Osteoblast (primary cell): ENCODE data around the gene VPREB1. TPM values are rescaled to one million over a fixed set of nuclear protein-coding genes. Genes with fewer than 3 reads are reported as not detected.

ENCODE experiments used
- DNase-seq: peaks from one replicate; pipeline ENCODE4 v3.0.0; 2011; ENCODE audit warnings: low spot score, mixed read lengths; ENCODE audit not compliant: insufficient read length; ENCODE audit errors: missing footprints
- H2AFZ ChIP-seq: 2 replicates; pipeline ENCODE4 v1.6.0; 2011; ENCODE audit warnings: mild to moderate bottlenecking, low read length
- H3K27ac ChIP-seq: 2 replicates; pipeline ENCODE4 v1.5.1; 2011; ENCODE audit warnings: mild to moderate bottlenecking, low read depth, low read length, moderate library complexity
- H3K27me3 ChIP-seq: 2 replicates; pipeline ENCODE4 v1.6.0; 2012; ENCODE audit warnings: mild to moderate bottlenecking, control low read depth, inconsistent platforms, low read length, moderate library complexity; ENCODE audit not compliant: insufficient read depth
- H3K36me3 ChIP-seq: 2 replicates; pipeline ENCODE4 v1.5.1; 2011; ENCODE audit warnings: mild to moderate bottlenecking, low read length, control low read depth, moderate library complexity; ENCODE audit not compliant: insufficient read depth
- H3K4me1 ChIP-seq: 2 replicates; pipeline ENCODE4 v1.5.1; 2011; ENCODE audit warnings: mild to moderate bottlenecking, low read length, control low read depth, moderate library complexity; ENCODE audit not compliant: insufficient read depth
- H3K4me2 ChIP-seq: 2 replicates; pipeline ENCODE4 v1.6.0; 2011; ENCODE audit warnings: mild to moderate bottlenecking, low read length; ENCODE audit not compliant: insufficient read depth
- H3K4me3 ChIP-seq: fragments of 200-600 bp; sonication (generic); 3 replicates; pipeline ENCODE4 v1.5.1; 2012; ENCODE audit warnings: mild to moderate bottlenecking, low read length, inconsistent platforms; ENCODE audit not compliant: insufficient read depth
- H3K79me2 ChIP-seq: 2 replicates; pipeline ENCODE4 v1.6.0; 2012; ENCODE audit warnings: mild to moderate bottlenecking, low read length, control low read depth, inconsistent platforms; ENCODE audit not compliant: insufficient read depth
- H3K9me3 ChIP-seq: 2 replicates; pipeline ENCODE4 v1.5.1; 2011; ENCODE audit warnings: low read depth, low read length, control low read depth
- H4K20me1 ChIP-seq: 2 replicates; pipeline ENCODE4 v1.6.0; 2012; ENCODE audit warnings: mild to moderate bottlenecking, low read length, control low read depth; ENCODE audit not compliant: insufficient read depth
- total RNA-seq: library from RNA; depleted of rRNA; stranded (reverse); fragments of >200 nt; gene quantifications from 2 replicates; pipeline ENCODE4 v1.2.3, GENCODE V29; 2012
- TF ChIP-seq, protein P1 (sequence below): IDR thresholded peaks from 2 replicates; pipeline ENCODE4 v1.5.1; 2011; ENCODE audit warnings: mild to moderate bottlenecking, low read depth, low read length, moderate library complexity; ENCODE audit errors: extremely low read depth

The VPREB1 gene
- total RNA-seq, 1 donor, result not detected

- no peak overlapping the region for H3K27ac ChIP-seq
- H3K27me3 ChIP-seq, result peaks cover 14% of the 10 kb centered on the region
- H3K9me3 ChIP-seq, result no peaks in the 10 kb centered on the region
- H4K20me1 ChIP-seq, result no peaks in the 10 kb centered on the region
- H3K4me3 ChIP-seq, result no peak overlapping the region
- H3K36me3 ChIP-seq, result no peaks in the 10 kb centered on the region
- H3K4me1 ChIP-seq, result no peaks in the 10 kb centered on the region
- no peaks in the 10 kb centered on the region for H3K79me2 ChIP-seq
- TF ChIP-seq, protein P1, sequence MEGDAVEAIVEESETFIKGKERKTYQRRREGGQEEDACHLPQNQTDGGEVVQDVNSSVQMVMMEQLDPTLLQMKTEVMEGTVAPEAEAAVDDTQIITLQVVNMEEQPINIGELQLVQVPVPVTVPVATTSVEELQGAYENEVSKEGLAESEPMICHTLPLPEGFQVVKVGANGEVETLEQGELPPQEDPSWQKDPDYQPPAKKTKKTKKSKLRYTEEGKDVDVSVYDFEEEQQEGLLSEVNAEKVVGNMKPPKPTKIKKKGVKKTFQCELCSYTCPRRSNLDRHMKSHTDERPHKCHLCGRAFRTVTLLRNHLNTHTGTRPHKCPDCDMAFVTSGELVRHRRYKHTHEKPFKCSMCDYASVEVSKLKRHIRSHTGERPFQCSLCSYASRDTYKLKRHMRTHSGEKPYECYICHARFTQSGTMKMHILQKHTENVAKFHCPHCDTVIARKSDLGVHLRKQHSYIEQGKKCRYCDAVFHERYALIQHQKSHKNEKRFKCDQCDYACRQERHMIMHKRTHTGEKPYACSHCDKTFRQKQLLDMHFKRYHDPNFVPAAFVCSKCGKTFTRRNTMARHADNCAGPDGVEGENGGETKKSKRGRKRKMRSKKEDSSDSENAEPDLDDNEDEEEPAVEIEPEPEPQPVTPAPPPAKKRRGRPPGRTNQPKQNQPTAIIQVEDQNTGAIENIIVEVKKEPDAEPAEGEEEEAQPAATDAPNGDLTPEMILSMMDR, result no peak
- peak; percentile 46 for DNase-seq
- no peak overlapping the region for H3K4me2 ChIP-seq
- no peak overlapping the region for H2AFZ ChIP-seq
Observed at GRCh38 chr22:22199634-22200033, 45.0 kb upstream of the VPREB1 start.

DNA sequence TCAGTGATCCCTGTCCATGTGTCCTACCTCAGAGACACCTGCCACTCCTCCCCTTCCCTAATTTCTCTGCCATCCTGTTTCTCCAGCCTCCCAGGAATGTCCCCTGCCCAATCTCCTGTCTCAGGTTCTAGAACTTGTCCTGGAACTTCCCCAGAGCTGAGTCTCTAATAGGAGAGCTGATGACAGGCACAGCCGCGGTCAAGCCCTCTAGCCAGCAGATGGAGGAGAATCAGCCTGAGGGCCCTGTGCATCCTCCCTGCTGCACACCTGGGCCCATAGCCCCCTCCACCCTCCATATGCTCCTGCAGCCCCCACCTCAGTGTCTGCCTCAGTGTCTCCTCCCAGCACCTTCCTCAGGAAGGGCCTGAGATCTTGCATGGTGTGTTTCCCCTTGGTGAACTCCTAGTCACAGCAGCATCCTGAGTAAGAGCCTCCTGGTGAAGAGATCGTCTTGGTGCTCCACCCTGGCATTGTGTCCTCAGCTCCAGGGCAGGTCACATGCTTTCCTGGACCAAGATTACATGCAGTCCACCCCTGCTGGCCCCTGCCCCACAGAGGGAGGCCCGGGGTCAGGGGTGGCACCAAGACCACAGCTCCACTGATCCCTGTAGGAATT lies 43.9 kb upstream of the VPREB1 start:
- TF ChIP-seq, protein P1, result no peak
- Histone ChIP-seq H2AFZ (no peak overlapping the region), H3K9me3 (no peaks in the 10 kb centered on the region), H3K79me2 (no peaks in the 10 kb centered on the region), H3K27me3 (peaks cover 19% of the 10 kb centered on the region), H3K27ac (no peak overlapping the region), H3K4me2 (no peak overlapping the region), H3K36me3 (no peaks in the 10 kb centered on the region), H4K20me1 (no peaks in the 10 kb centered on the region), H3K4me3 (no peak overlapping the region), H3K4me1 (no peaks in the 10 kb centered on the region)
- DNase-seq, result peak; percentile 45

DNA sequence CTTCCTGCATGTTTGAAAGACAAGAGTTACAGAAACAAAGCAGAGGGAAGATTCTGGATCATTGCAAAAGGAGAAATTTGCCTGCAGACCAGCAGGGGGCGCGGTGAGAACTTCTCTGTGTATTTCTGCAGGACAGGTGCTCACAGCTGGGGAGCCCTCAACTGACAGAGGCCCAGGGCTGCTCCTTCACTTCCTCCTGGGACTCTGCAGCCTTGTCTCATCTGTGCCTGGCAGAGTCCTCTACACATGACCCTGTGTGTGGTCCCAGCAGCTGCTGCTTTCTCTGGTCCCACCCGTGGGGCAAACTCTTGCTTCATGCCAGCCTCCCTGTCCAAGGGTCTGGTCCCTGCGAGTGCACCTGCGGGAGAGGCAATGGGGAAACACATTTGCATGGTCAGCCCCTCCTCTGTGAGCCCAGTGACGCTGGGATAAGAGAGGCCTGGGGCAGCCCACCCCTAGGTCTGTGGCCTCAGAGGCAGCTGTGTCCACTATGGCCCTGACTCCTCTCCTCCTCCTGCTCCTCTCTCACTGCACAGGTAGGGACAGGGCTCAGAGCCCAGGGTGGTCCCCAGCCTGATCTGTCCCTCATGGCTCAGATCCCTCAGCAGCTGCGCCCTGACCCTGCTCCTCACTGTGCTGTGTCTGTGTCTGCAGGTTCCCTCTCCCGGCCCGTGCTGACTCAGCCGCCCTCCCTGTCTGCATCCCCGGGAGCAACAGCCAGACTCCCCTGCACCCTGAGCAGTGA lies 43.2 kb upstream of the VPREB1 start:
- Histone ChIP-seq H3K36me3 (no peaks in the 10 kb centered on the region), H4K20me1 (no peaks in the 10 kb centered on the region), H2AFZ (no peak overlapping the region), H3K27me3 (peaks cover 19% of the 10 kb centered on the region), H3K9me3 (no peaks in the 10 kb centered on the region), H3K79me2 (no peaks in the 10 kb centered on the region), H3K4me1 (no peaks in the 10 kb centered on the region), H3K4me2 (no peak overlapping the region), H3K4me3 (no peak overlapping the region), H3K27ac (no peak overlapping the region)
- TF ChIP-seq, protein P1, result peak; percentile 37
- DNase-seq, result peak; percentile 64

DNA sequence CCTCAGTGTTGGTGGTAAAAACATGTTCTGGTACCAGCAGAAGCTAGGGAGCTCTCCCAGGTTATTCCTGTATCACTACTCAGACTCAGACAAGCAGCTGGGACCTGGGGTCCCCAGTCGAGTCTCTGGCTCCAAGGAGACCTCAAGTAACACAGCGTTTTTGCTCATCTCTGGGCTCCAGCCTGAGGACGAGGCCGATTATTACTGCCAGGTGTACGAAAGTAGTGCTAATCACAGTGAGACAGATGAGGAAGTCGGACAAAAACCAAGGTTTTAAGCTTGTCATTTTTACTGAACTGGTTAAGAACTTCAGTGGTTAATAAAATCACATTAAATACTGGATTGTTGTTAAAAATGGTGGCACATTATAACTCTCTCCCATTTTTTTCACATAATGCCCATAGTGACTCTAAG lies 42.6 kb upstream of the VPREB1 start:
- no peaks in the 10 kb centered on the region for H3K79me2 ChIP-seq
- H3K4me2 ChIP-seq, result no peak overlapping the region
- no peaks in the 10 kb centered on the region for H3K4me1 ChIP-seq
- no peak overlapping the region for H3K4me3 ChIP-seq
- TF ChIP-seq, protein P1, result no peak
- H4K20me1 ChIP-seq, result no peaks in the 10 kb centered on the region
- no peaks in the 10 kb centered on the region for H3K9me3 ChIP-seq
- no peak overlapping the region for H2AFZ ChIP-seq
- H3K27ac ChIP-seq, result no peak overlapping the region
- peaks cover 19% of the 10 kb centered on the region for H3K27me3 ChIP-seq
- DNase-seq, result peak; percentile 3
- no peaks in the 10 kb centered on the region for H3K36me3 ChIP-seq
